HUDEP-2 (cell line): ENCODE measurements around the gene RNF181.
"Not testable (repeated sequence)": the region's sequence is repeated elsewhere in the genome, so short reads cannot be mapped to it uniquely, and the experiment has no call there.

Experiments used
- DNase-seq, 76 experiments: peaks; one replicate each; lab custom pipeline; 2025; ENCODE audit not compliant: unreplicated experiment in 76 of 76; lab: John Stamatoyannopoulos, UW

RNF181 gene

GRCh38 chr2:85575739-85576138 is 19.8 kb upstream of the RNF181 start:
- no peak for DNase-seq

- no peak for DNase-seq
Measured at GRCh38 chr2:85577063-85577385, 18.5 kb upstream of the RNF181 start.

GRCh38 chr2:85577386-85578242 is 17.9 kb upstream of the RNF181 start, which contains the start of gene VAMP8:
Gene VAMP8, plus strand, starts transcription at chr2:85577586. Its CDS starts 61 bp downstream, at chr2:85577647.
- peak in 43 of 76 experiments; percentile 3 to 46 (median 28) for DNase-seq

- peak in 54 of 76 experiments; percentile 3 to 54 (median 27) for DNase-seq
Measured at GRCh38 chr2:85578243-85579180, 17.0 kb upstream of the RNF181 start.

- no peak for DNase-seq
Measured at GRCh38 chr2:85579266-85579935, 16.1 kb upstream of the RNF181 start.

GRCh38 chr2:85580206-85580605 is 15.3 kb upstream of the RNF181 start:
- no peak for DNase-seq

- no peak for DNase-seq
Measured at GRCh38 chr2:85582492-85582891, 13.1 kb upstream of the RNF181 start.

GRCh38 chr2:85583667-85584353 is 11.7 kb upstream of the RNF181 start:
- no peak for DNase-seq

GRCh38 chr2:85584354-85584856 is 11.1 kb upstream of the RNF181 start, which contains the start of gene VAMP5:
Gene VAMP5, plus strand, starts transcription at chr2:85584431. Its CDS starts 60 bp downstream, at chr2:85584491.
- no peak for DNase-seq

- DNase-seq: no peak
Measured at GRCh38 chr2:85584857-85585780, 10.4 kb upstream of the RNF181 start.

GRCh38 chr2:85585781-85586105 is 9.8 kb upstream of the RNF181 start:
- DNase-seq: no peak

GRCh38 chr2:85588236-85588635 is 7.3 kb upstream of the RNF181 start:
- DNase-seq: no peak

- DNase-seq: no peak
Measured at GRCh38 chr2:85588645-85589044, 6.9 kb upstream of the RNF181 start.

GRCh38 chr2:85589181-85589580 is 6.4 kb upstream of the RNF181 start:
- no peak for DNase-seq

GRCh38 chr2:85589982-85590791 is 5.4 kb upstream of the RNF181 start:
- no peak for DNase-seq

GRCh38 chr2:85590950-85591349 is 4.6 kb upstream of the RNF181 start:
- no peak for DNase-seq

GRCh38 chr2:85591563-85591962 is 4.0 kb upstream of the RNF181 start:
- DNase-seq: no peak

- not testable (repeated sequence) for DNase-seq
Measured at GRCh38 chr2:85592299-85592698, 3.2 kb upstream of the RNF181 start.
